Retinal pigment epithelial cell (primary cell): ENCODE results near the gene OR52E8.

Experiments
- DNase-seq: peaks from one replicate; pipeline ENCODE4 v3.0.0-alpha.2; 2010; ENCODE audit warnings: low read depth
- H3K4me3 ChIP-seq: 2 replicates; pipeline ENCODE4 v1.5.1; 2011; ENCODE audit warnings: mild to moderate bottlenecking, low read length, control low read depth, moderate library complexity
- CTCF ChIP-seq: conservative IDR thresholded peaks from 2 replicates; pipeline ENCODE4 v1.5.1; 2011; ENCODE audit warnings: low read depth, low read length, control low read depth, inconsistent platforms

Gene OR52E8

GRCh38 chr11:5857590-5857989 lies at the start of gene OR52E8:
Gene OR52E8 (minus strand): TSS chr11:5857690. CDS start chr11:5857690, 0 bp downstream.
- no peak for DNase-seq
- no peak for TF ChIP-seq CTCF
- no peak within 1 kb of the TSS for H3K4me3 ChIP-seq

- DNase-seq, result no peak
Observed at GRCh38 chr11:5899534-5899933, 42.0 kb upstream of the OR52E8 start.

GRCh38 chr11:5892908-5893307 lies 35.4 kb upstream of the OR52E8 start, which contains the start of gene OR52E5:
Gene OR52E5 (plus strand): TSS chr11:5893208. CDS start chr11:5900777, 7,569 bp downstream.
- H3K4me3 ChIP-seq, result no peak within 1 kb of the TSS
- no peak for DNase-seq
- no peak for TF ChIP-seq CTCF

More at GRCh38 chr11:5899534-5899933, 42.0 kb upstream of the OR52E8 start:
- TF ChIP-seq CTCF, result no peak
- no peak overlapping the region for H3K4me3 ChIP-seq

GRCh38 chr11:5891216-5891800 lies 33.8 kb upstream of the OR52E8 start:
- H3K4me3 ChIP-seq, result no peak overlapping the region
- DNase-seq, result no peak
- peak; percentile 47 for TF ChIP-seq CTCF

- no peak for TF ChIP-seq CTCF
- no peak for DNase-seq
- no peak overlapping the region for H3K4me3 ChIP-seq
Observed at GRCh38 chr11:5887661-5888060, 30.2 kb upstream of the OR52E8 start.

GRCh38 chr11:5887172-5887571 lies 29.7 kb upstream of the OR52E8 start:
- no peak for TF ChIP-seq CTCF
- no peak for DNase-seq

GRCh38 chr11:5881756-5882155 lies 24.3 kb upstream of the OR52E8 start:
- no peak for TF ChIP-seq CTCF
- H3K4me3 ChIP-seq, result no peak overlapping the region
- DNase-seq, result no peak

More at GRCh38 chr11:5887172-5887571, 29.7 kb upstream of the OR52E8 start:
- no peak overlapping the region for H3K4me3 ChIP-seq
